ENCODE measurements around the gene THSD7A.

The THSD7A gene

DNA sequence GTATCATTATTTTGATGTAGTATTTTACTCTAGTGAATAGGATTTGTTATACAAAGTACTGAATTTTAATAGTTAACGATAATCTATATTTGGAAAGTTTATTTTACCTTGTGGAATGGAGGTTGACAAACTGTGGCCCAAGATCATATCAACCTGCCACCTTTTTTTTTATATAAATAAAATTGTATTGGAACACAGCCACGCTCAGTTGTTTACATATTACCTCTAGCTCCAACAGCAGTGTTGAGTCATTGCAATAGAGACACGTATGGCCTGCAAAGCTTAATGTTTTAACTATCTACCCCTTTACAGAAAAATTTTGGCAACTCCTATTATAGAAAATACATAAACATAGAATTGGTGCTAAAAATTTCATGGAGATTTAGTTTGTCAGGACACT, 239.3 kb downstream of the THSD7A start:
- Histone ChIP-seq H3K4me3 (ENCODE audit: low read depth, low read length) (no peak overlapping the region), H3K9me3 (ENCODE audit: severe bottlenecking) (no peaks in the 10 kb centered on the region), H3K27me3 (ENCODE audit: insufficient read depth, low read depth, severe bottlenecking) (no peaks in the 10 kb centered on the region), H3K36me3 (no peaks in the 10 kb centered on the region), H3K27ac (no peak overlapping the region)
- TF ChIP-seq, protein P1, sequence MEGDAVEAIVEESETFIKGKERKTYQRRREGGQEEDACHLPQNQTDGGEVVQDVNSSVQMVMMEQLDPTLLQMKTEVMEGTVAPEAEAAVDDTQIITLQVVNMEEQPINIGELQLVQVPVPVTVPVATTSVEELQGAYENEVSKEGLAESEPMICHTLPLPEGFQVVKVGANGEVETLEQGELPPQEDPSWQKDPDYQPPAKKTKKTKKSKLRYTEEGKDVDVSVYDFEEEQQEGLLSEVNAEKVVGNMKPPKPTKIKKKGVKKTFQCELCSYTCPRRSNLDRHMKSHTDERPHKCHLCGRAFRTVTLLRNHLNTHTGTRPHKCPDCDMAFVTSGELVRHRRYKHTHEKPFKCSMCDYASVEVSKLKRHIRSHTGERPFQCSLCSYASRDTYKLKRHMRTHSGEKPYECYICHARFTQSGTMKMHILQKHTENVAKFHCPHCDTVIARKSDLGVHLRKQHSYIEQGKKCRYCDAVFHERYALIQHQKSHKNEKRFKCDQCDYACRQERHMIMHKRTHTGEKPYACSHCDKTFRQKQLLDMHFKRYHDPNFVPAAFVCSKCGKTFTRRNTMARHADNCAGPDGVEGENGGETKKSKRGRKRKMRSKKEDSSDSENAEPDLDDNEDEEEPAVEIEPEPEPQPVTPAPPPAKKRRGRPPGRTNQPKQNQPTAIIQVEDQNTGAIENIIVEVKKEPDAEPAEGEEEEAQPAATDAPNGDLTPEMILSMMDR (IDR thresholded peaks at IDR 0.05; ENCODE audit: low read depth, low read length): no peak
- no peak for DNase-seq

DNA sequence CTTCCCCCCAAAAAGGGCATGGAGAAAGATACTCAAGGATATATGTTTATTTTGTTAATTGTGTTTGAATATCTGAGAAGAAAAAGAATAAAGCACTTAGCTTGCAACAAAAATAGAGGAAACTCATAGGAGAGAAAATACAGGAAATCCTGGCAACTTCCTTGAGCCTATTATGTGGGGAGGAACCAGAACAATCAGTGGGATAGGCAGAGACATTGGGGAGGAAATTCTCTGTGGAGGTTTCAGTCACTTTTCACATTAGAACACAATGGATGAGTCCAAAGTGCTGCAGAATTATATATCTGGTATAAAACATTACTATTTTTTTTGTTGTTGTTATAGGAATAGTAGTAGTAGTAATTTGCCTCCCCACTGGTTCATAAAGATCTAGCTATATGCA, 240.1 kb downstream of the THSD7A start:
- DNase-seq: no peak
- TF ChIP-seq, protein P1 (IDR thresholded peaks at IDR 0.05; ENCODE audit: low read depth, low read length): no peak

GRCh38 chr7:11591055-11591633, 240.9 kb downstream of the THSD7A start:
- DNase-seq: no peak
- Histone ChIP-seq H3K4me3 (ENCODE audit: low read depth, low read length) (no peak overlapping the region), H3K36me3 (no peaks in the 10 kb centered on the region), H3K9me3 (ENCODE audit: severe bottlenecking) (no peaks in the 10 kb centered on the region), H3K27me3 (ENCODE audit: insufficient read depth, low read depth, severe bottlenecking) (no peaks in the 10 kb centered on the region), H3K27ac (no peak overlapping the region)
- TF ChIP-seq, protein P1 (IDR thresholded peaks at IDR 0.05; ENCODE audit: low read depth, low read length): no peak

More for the DNA sequence above, 240.1 kb downstream of the THSD7A start:
- Histone ChIP-seq H3K4me3 (ENCODE audit: low read depth, low read length) (no peak overlapping the region), H3K27ac (no peak overlapping the region), H3K9me3 (ENCODE audit: severe bottlenecking) (no peaks in the 10 kb centered on the region), H3K36me3 (no peaks in the 10 kb centered on the region), H3K27me3 (ENCODE audit: insufficient read depth, low read depth, severe bottlenecking) (no peaks in the 10 kb centered on the region)

DNA sequence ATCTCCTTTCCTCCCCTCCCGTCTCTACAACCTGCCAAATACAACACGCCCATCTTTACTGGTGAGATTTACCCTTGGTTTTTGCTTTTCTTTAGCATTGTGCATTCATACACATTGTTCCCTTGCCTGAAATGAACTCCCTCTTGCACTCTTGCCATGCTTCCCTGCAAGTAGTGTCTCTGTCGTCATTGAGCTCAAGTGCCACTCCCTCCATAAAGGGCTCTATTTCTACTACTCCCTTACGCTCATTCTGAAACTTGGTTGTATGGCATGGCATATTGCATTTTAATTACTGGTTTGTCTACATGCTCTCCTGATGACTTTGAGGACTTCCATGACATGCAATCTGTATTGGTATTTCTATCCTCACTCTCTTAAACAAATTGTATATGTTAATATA, 242.7 kb downstream of the THSD7A start:
- Histone ChIP-seq H3K4me3 (ENCODE audit: low read depth, low read length) (no peak overlapping the region), H3K27me3 (ENCODE audit: insufficient read depth, low read depth, severe bottlenecking) (no peaks in the 10 kb centered on the region), H3K9me3 (ENCODE audit: severe bottlenecking) (no peaks in the 10 kb centered on the region), H3K36me3 (no peaks in the 10 kb centered on the region), H3K27ac (no peak overlapping the region)
- no peak for DNase-seq
- TF ChIP-seq, protein P1 (IDR thresholded peaks at IDR 0.05; ENCODE audit: low read depth, low read length): no peak

DNA sequence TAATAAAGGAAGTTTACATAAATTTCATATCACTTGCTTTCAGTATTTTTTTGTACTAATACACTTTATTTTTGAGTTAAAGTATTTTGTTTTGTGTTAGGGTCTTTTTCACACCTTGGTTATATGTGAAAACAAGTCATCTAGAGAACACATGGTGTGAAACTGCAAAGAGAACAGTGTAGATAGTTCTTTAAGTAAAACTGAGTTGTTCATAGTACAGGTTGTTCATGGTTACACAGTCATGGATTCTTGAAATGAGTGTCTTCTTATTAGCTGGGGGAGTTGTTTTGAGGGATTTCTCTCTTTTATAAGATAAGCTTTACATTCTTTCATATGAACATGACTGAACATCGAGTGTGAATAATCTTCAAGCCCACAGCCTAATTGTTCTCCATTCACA, 244.2 kb downstream of the THSD7A start:
- Histone ChIP-seq H3K4me3 (ENCODE audit: low read depth, low read length) (no peak overlapping the region), H3K9me3 (ENCODE audit: severe bottlenecking) (no peaks in the 10 kb centered on the region), H3K27me3 (ENCODE audit: insufficient read depth, low read depth, severe bottlenecking) (no peaks in the 10 kb centered on the region), H3K36me3 (no peaks in the 10 kb centered on the region), H3K27ac (no peak overlapping the region)
- TF ChIP-seq, protein P1 (IDR thresholded peaks at IDR 0.05; ENCODE audit: low read depth, low read length): no peak
- DNase-seq: no peak

DNA sequence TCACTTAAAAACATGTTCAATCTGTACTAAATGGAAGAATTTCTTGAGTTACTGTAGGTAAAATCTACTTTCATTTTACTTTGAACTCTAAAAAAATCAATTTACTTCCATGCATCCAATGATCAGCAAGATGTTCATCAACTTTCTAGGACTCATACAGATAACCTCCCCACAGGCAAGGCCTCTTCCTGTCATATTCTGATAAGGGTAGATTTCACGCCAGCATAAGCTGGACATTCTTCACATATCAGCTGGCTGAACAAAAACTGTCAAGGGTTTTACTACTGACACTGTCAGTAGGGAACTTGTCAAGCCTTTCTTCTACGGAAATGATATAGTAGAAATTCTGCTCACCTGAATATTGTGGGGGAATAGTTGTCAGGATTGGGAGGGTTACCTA, 244.9 kb downstream of the THSD7A start:
- no peaks in the 10 kb centered on the region for H3K36me3 ChIP-seq
- H3K4me3 ChIP-seq (ENCODE audit: low read depth, low read length): no peak overlapping the region
- no peak for DNase-seq
- H3K9me3 ChIP-seq (ENCODE audit: severe bottlenecking): no peaks in the 10 kb centered on the region
- TF ChIP-seq, protein P1 (IDR thresholded peaks at IDR 0.05; ENCODE audit: low read depth, low read length): no peak
- H3K27me3 ChIP-seq (ENCODE audit: insufficient read depth, low read depth, severe bottlenecking): no peaks in the 10 kb centered on the region
- no peak overlapping the region for H3K27ac ChIP-seq

Data from WERI-Rb-1 (cell line).